H1 (cell line): ENCODE results near the gene KIF25. TPM values are rescaled to one million over a fixed set of nuclear protein-coding genes. Genes with fewer than 3 reads are reported as not detected.
A peak's percentile ranks its signal among the peaks of the same experiment; 100 is the strongest.

Experiments used
- CTCF ChIA-PET: fragments of 300-600 bp; sonication (Branson Sonifier 250); formaldehyde crosslinking; loops from one replicate; lab custom pipeline; 2021; ENCODE audit not compliant: partially characterized antibody; lab: Charles Lee
- POLR2A ChIA-PET: fragments of 300-600 bp; sonication (Branson Sonifier 250); formaldehyde crosslinking; loops from one replicate; lab custom pipeline; 2021; ENCODE audit warnings: inconsistent platforms; ENCODE audit not compliant: partially characterized antibody; lab: Charles Lee
- DNase-seq, 2 experiments: peaks; one replicate each; pipeline versions ENCODE4 v3.0.0 to v3.0.0-alpha.2; 2010 to 2022; ENCODE audit warnings: low spot score in 2 of 2, low read depth in 1 of 2, mixed read lengths in 1 of 2
- FAIRE-seq: peaks from 2 replicates; lab custom pipeline; 2011; peaks lifted over from hg19 to GRCh38; lab: Jason Lieb, UNC
- H2AFZ ChIP-seq: 2 replicates; pipeline ENCODE4 v1.8.1; 2012; ENCODE audit warnings: low read length, inconsistent platforms
- H2AK5ac ChIP-seq: 2 replicates; pipeline ENCODE4 v1.6.1; 2013; ENCODE audit warnings: low read depth, low read length
- H2BK120ac ChIP-seq: replicated peaks from 2 replicates; pipeline ENCODE3; 2013; ENCODE audit warnings: low read depth, low read length, inconsistent platforms
- H2BK12ac ChIP-seq: 2 replicates; pipeline ENCODE4 v1.6.1; 2013; ENCODE audit warnings: low read depth, low read length
- H2BK15ac ChIP-seq: 2 replicates; pipeline ENCODE4 v1.6.1; 2013; ENCODE audit warnings: low read length
- H2BK20ac ChIP-seq: 2 replicates; pipeline ENCODE4 v1.6.1; 2013; ENCODE audit warnings: low read length
- H2BK5ac ChIP-seq: 2 replicates; pipeline ENCODE4 v1.6.1; 2013; ENCODE audit warnings: low read depth, low read length
- H3K14ac ChIP-seq: 2 replicates; pipeline ENCODE4 v1.6.1; 2013; ENCODE audit warnings: inconsistent platforms; ENCODE audit not compliant: insufficient read length
- H3K18ac ChIP-seq: 2 replicates; pipeline ENCODE4 v1.6.1; 2013; ENCODE audit warnings: low read length; ENCODE audit errors: extremely low read depth
- H3K23ac ChIP-seq: 2 replicates; pipeline ENCODE4 v1.6.1; 2013; ENCODE audit warnings: inconsistent platforms; ENCODE audit not compliant: insufficient read length
- H3K23me2 ChIP-seq: 2 replicates; pipeline ENCODE4 v1.6.1; 2013; ENCODE audit warnings: low read depth, low read length
- H3K27ac ChIP-seq: 2 replicates; pipeline ENCODE4 v1.6.1; 2011; ENCODE audit warnings: low read depth, low read length, inconsistent platforms
- H3K27me3 ChIP-seq, 4 experiments: replicated peaks in 1 of 4; 1 replicate in 1 of 4; 2 replicates in 3 of 4; pipeline versions ENCODE4 v1.6.1 to v1.8.1; 2011 to 2013; ENCODE audit warnings: low read length in 3 of 4, mild to moderate bottlenecking in 3 of 4, inconsistent platforms in 2 of 4, mixed read lengths in 2 of 4, moderate library complexity in 1 of 4; ENCODE audit not compliant: control insufficient read depth in 3 of 4, insufficient read depth in 3 of 4; ENCODE audit errors: extremely low read depth in 1 of 4
- H3K36me3 ChIP-seq, 4 experiments: 2 replicates each; pipeline versions ENCODE4 v1.6.1 to v1.8.1; 2011 to 2013; ENCODE audit warnings: mild to moderate bottlenecking in 4 of 4, low read length in 3 of 4, moderate library complexity in 2 of 4, control low read depth in 1 of 4, inconsistent platforms in 1 of 4; ENCODE audit not compliant: insufficient read depth in 4 of 4, control insufficient read depth in 2 of 4
- H3K4ac ChIP-seq: replicated peaks from 2 replicates; pipeline ENCODE3; 2013; ENCODE audit warnings: low read length, low read depth, mixed read lengths, inconsistent platforms; ENCODE audit not compliant: insufficient read length
- H3K4me1 ChIP-seq, 4 experiments: replicated peaks in 1 of 4; 1 replicate in 1 of 4; 2 replicates in 3 of 4; pipeline versions ENCODE4 v1.6.1 to v1.8.1; 2011 to 2013; ENCODE audit warnings: low read length in 3 of 4, inconsistent platforms in 2 of 4, mixed read lengths in 1 of 4; ENCODE audit not compliant: insufficient read depth in 4 of 4, control insufficient read depth in 3 of 4
- H3K4me2 ChIP-seq, 2 experiments: 2 replicates each; pipeline versions ENCODE4 v1.6.1 to v1.8.1; 2011 to 2013; ENCODE audit warnings: low read depth in 2 of 2, low read length in 2 of 2, control low read depth in 1 of 2, inconsistent platforms in 1 of 2, mild to moderate bottlenecking in 1 of 2; ENCODE audit not compliant: insufficient read depth in 1 of 2
- H3K4me3 ChIP-seq, 4 experiments: fragments of 200-600, 300-600 bp in 1 of 4; sonication (generic), shearing (Covaris generic), sonication (Bioruptor Twin) in 1 of 4; 2 replicates each; pipeline versions ENCODE4 v1.5.1 to v1.8.1; 2011 to 2016; ENCODE audit warnings: low read length in 4 of 4, low read depth in 3 of 4, control low read depth in 2 of 4, inconsistent platforms in 2 of 4, mild to moderate bottlenecking in 2 of 4, mixed read lengths in 1 of 4, moderate library complexity in 1 of 4; ENCODE audit not compliant: insufficient read depth in 2 of 4; ENCODE audit errors: extremely low read depth in 1 of 4
- H3K56ac ChIP-seq: replicated peaks from 2 replicates; pipeline ENCODE3; 2013; ENCODE audit warnings: low read depth, mild to moderate bottlenecking, mixed read lengths, low read length, inconsistent platforms; ENCODE audit not compliant: insufficient read length
- H3K79me1 ChIP-seq: 2 replicates; pipeline ENCODE4 v1.6.1; 2013; ENCODE audit warnings: low read depth, low read length, control low read depth
- H3K79me2 ChIP-seq, 2 experiments: 2 replicates each; pipeline versions ENCODE4 v1.6.1 to v1.8.1; 2012 to 2013; ENCODE audit warnings: low read length in 2 of 2, mild to moderate bottlenecking in 2 of 2, inconsistent platforms in 1 of 2; ENCODE audit not compliant: insufficient read depth in 2 of 2, control insufficient read depth in 1 of 2
- H3K9ac ChIP-seq, 4 experiments: replicated peaks in 1 of 4; 1 replicate in 1 of 4; 2 replicates in 3 of 4; pipeline versions ENCODE4 v1.6.1 to v1.8.1; 2011 to 2013; ENCODE audit warnings: low read depth in 3 of 4, low read length in 3 of 4, control low read depth in 2 of 4, mild to moderate bottlenecking in 2 of 4, moderate library complexity in 2 of 4, inconsistent platforms in 1 of 4; ENCODE audit errors: extremely low read depth in 1 of 4
- H3K9me3 ChIP-seq, 2 experiments: 2 replicates each; pipeline versions ENCODE4 v1.6.1 to v1.8.1; 2012 to 2013; ENCODE audit warnings: mild to moderate bottlenecking in 2 of 2, moderate library complexity in 2 of 2, control low read depth in 1 of 2, inconsistent platforms in 1 of 2, low read depth in 1 of 2, low read length in 1 of 2, mixed read lengths in 1 of 2; ENCODE audit not compliant: insufficient read depth in 2 of 2
- H4K20me1 ChIP-seq, 2 experiments: replicated peaks in 1 of 2; 2 replicates each; pipeline versions ENCODE3 to v1.8.1; 2011 to 2013; ENCODE audit warnings: inconsistent platforms in 2 of 2, low read length in 2 of 2, mild to moderate bottlenecking in 1 of 2; ENCODE audit not compliant: insufficient read depth in 2 of 2, control insufficient read depth in 1 of 2
- H4K5ac ChIP-seq: 2 replicates; pipeline ENCODE4 v1.6.1; 2013; ENCODE audit warnings: low read length, low read depth, mixed read lengths, inconsistent platforms; ENCODE audit not compliant: insufficient read length
- H4K8ac ChIP-seq: 2 replicates; pipeline ENCODE4 v1.8.0; 2013; ENCODE audit warnings: mild to moderate bottlenecking, moderate library complexity, low read length, inconsistent platforms; ENCODE audit not compliant: insufficient read depth; ENCODE audit errors: extremely low read depth
- H4K91ac ChIP-seq: replicated peaks from 2 replicates; pipeline ENCODE3; 2013; ENCODE audit warnings: low read length, mixed read lengths, inconsistent platforms; ENCODE audit not compliant: insufficient read length
- CHD1 ChIP-seq: IDR thresholded peaks from 2 replicates; pipeline ENCODE4 v1.6.1; 2012; ENCODE audit warnings: low read depth, low read length, improper control_type of control experiment
- CTCF ChIP-seq, 3 experiments: IDR thresholded peaks; 1 replicate in 2 of 3; 2 replicates in 1 of 3; pipeline versions ENCODE4 v1.5.1 to v1.6.1; 2011; ENCODE audit warnings: low read length in 3 of 3, mild to moderate bottlenecking in 3 of 3, inconsistent platforms in 2 of 3, low read depth in 1 of 3, moderate library complexity in 1 of 3; ENCODE audit not compliant: insufficient read depth in 1 of 3; ENCODE audit errors: control extremely low read depth in 1 of 3
- EZH2 ChIP-seq: fragments of 200-600 bp; sonication (generic); IDR thresholded peaks from 2 replicates; pipeline ENCODE4 v1.7.1; 2012; ENCODE audit warnings: low read depth, mild to moderate bottlenecking, moderate library complexity, low read length, inconsistent platforms; ENCODE audit not compliant: severe bottlenecking
- GTF2F1 ChIP-seq: IDR thresholded peaks from 2 replicates; pipeline ENCODE4 v1.6.1; 2012; ENCODE audit warnings: low read depth, low read length, improper control_type of control experiment, borderline replicate concordance
- RAD21 ChIP-seq, 2 experiments: IDR thresholded peaks in 1 of 2; conservative IDR thresholded peaks in 1 of 2; 2 replicates each; pipeline ENCODE4 v1.6.1; 2011; ENCODE audit warnings: low read depth in 2 of 2, low read length in 2 of 2, improper control_type of control experiment in 1 of 2, inconsistent platforms in 1 of 2, mild to moderate bottlenecking in 1 of 2, moderate library complexity in 1 of 2
- USF2 ChIP-seq: IDR thresholded peaks from 2 replicates; pipeline ENCODE4 v1.6.1; 2011; ENCODE audit warnings: low read length, improper control_type of control experiment
- YY1 ChIP-seq: IDR thresholded peaks from 2 replicates; pipeline ENCODE4 v1.6.1; 2011; ENCODE audit warnings: low read depth, mild to moderate bottlenecking, low read length
- WGBS, 2 experiments: shearing (Covaris generic) in 1 of 2; methylation state at CpG; one replicate each; pipeline versions ENCODE4 v1.1.6 to v1.1.7; 2013 to 2015; ENCODE audit warnings: low lambda C conversion rate in 2 of 2, mixed read lengths in 2 of 2, inconsistent platforms in 1 of 2, low coverage in 1 of 2, missing lambda C conversion rate in 1 of 2; ENCODE audit not compliant: insufficient replicate concordance in 2 of 2, insufficient coverage in 1 of 2, insufficient read length in 1 of 2; ENCODE audit errors: extremely low coverage in 1 of 2, missing lambda C conversion rate in 1 of 2; 5-methylcytosine and 5-hydroxymethylcytosine counted together
- polyA plus RNA-seq, 7 experiments: library from polyadenylated mRNA; depleted of rRNA in 3 of 7; stranded (reverse) in 5 of 7; unstranded in 2 of 7; fragments of >200 nt in 5 of 7; fragments of 200-250 nt in 2 of 7; gene quantifications; 1 replicate in 5 of 7; 2 replicates in 1 of 7; 4 replicates in 1 of 7; pipeline versions ENCODE4 v1.2.1 to v1.2.3, GENCODE V29; 2011 to 2013; ENCODE audit warnings: missing spikeins in 2 of 7, mixed read lengths in 2 of 7
- total RNA-seq: library from RNA; stranded (reverse); fragmentation: NEBNext Ultra II Directional; extraction: Animal tissue kit (Norgen Biotek cat#: 25700); gene quantifications from 2 replicates; pipeline ENCODE4 v1.2.1, GENCODE V29; 2021

Gene KIF25
- total and polyA plus RNA-seq, 2 of the 8 experiments (the other 6 are each of a cell fraction or from before 2014, with no cell fraction given): 1.5 to 2.0 TPM

GRCh38 chr6:168012431-168013249, 15.2 kb downstream of the KIF25 start:
- no peak overlapping the region for H3K4me2 ChIP-seq
- no peak overlapping the region for H3K9ac ChIP-seq
- H3K56ac ChIP-seq: no peak overlapping the region
- peaks cover 2% of the 10 kb centered on the region for H3K23me2 ChIP-seq
- no peak overlapping the region for H2BK20ac ChIP-seq
- H3K36me3 ChIP-seq: no peaks in the 10 kb centered on the region
- no peaks in the 10 kb centered on the region for H3K79me2 ChIP-seq
- DNase-seq: peak in 1 of 2 experiments; percentile 38
- H3K4ac ChIP-seq: no peak overlapping the region
- peak overlapping the region; percentile 9 for H4K91ac ChIP-seq
- H4K8ac ChIP-seq: no peak overlapping the region
- no peak overlapping the region for H3K23ac ChIP-seq
- H3K27ac ChIP-seq: no peak overlapping the region
- no peak overlapping the region for H2BK15ac ChIP-seq
- peaks cover 4 to 8% of the 10 kb centered on the region in 2 experiments; a peak in 2 of 4 replicates for H3K9me3 ChIP-seq
- 92% methylated on average over 13 of the region's 13 CpGs; no CpG with 5 or more reads in 1 of the 2 experiments for WGBS, 2 experiments
- POLR2A ChIA-PET: interaction anchor here (0.9 to 1.2 kb wide), 2 partner anchors 8 to 10 kb away, joined by 3 to 6 read pairs; no protein-coding TSS in a partner anchor
- H3K14ac ChIP-seq: no peak overlapping the region
- no peak overlapping the region for H2BK5ac ChIP-seq
- no peak overlapping the region for H2BK120ac ChIP-seq
- no peaks in the 10 kb centered on the region for H3K79me1 ChIP-seq
- H3K18ac ChIP-seq: no peak overlapping the region
- no peak overlapping the region for H2AFZ ChIP-seq
- FAIRE-seq: no peak
- no peaks in the 10 kb centered on the region for H4K20me1 ChIP-seq
- H2AK5ac ChIP-seq: no peak overlapping the region
- H2BK12ac ChIP-seq: no peak overlapping the region
- H3K4me1 ChIP-seq: peaks cover 0 to 7% (median 2%) of the 10 kb centered on the region in 4 experiments; a peak in 3 of 7 replicates
- CTCF ChIA-PET: interaction anchor here (1.0 to 2.2 kb wide), 2 partner anchors 15 to 118 kb away, joined by 3 to 10 read pairs; partner anchors contain the start of gene KIF25
- no peak overlapping the region for H4K5ac ChIP-seq
- no peak overlapping the region for H3K4me3 ChIP-seq
- H3K27me3 ChIP-seq: no peaks in the 10 kb centered on the region
- TF ChIP-seq YY1 (no peak), CHD1 (no peak), USF2 (no peak), EZH2 (no peak), CTCF (IDR thresholded peaks at IDR 0.05; ENCODE audit: control extremely low read depth in 1 of 3, insufficient read depth in 1 of 3, low read depth in 1 of 3, low read length in 3 of 3) (peak in 1 of 3 experiments; percentile 19; a peak in 1 of 4 replicates), GTF2F1 (no peak), RAD21 (IDR thresholded peaks at IDR 0.05 in 1 of 2, conservative IDR thresholded peaks at IDR 0.05 in 1 of 2; ENCODE audit: low read depth in 2 of 2, low read length in 2 of 2) (peak in 1 of 2 experiments; percentile 12; a peak in 1 of 4 replicates)
